MM.1S (cell line): Measurements from ENCODE around the gene DNAJA2.

Experiments
- DNase-seq: peaks from one replicate; pipeline ENCODE4 v3.0.0-alpha.2; 2015
- H2AFZ ChIP-seq: fragments of 300-600 bp; sonication (generic); 2 replicates; pipeline ENCODE4 v1.6.0; 2016; ENCODE audit warnings: antibody characterized with exemption, low read length
- H3F3A ChIP-seq: fragments of 300-600 bp; sonication (generic); 2 replicates; pipeline ENCODE4 v1.6.1; 2016; ENCODE audit warnings: mild to moderate bottlenecking, antibody characterized with exemption, low read length, moderate library complexity, mixed read lengths; ENCODE audit not compliant: insufficient read depth
- H3K27ac ChIP-seq: fragments of 300-600 bp; sonication (generic); 2 replicates; pipeline ENCODE4 v1.5.1; 2016; ENCODE audit warnings: mild to moderate bottlenecking, low read length
- H3K27me3 ChIP-seq: fragments of 300-600 bp; sonication (generic); replicated peaks from 2 replicates; pipeline ENCODE4 v1.6.0; 2016; ENCODE audit warnings: low read length; ENCODE audit not compliant: insufficient read depth
- H3K36me3 ChIP-seq: fragments of 300-600 bp; sonication (generic); replicated peaks from 2 replicates; pipeline ENCODE4 v1.6.1; 2016; ENCODE audit warnings: mild to moderate bottlenecking, low read length, mixed read lengths; ENCODE audit not compliant: insufficient read depth
- H3K4me1 ChIP-seq: fragments of 300-600 bp; sonication (generic); 2 replicates; pipeline ENCODE4 v1.6.1; 2016; ENCODE audit warnings: low read length, mixed read lengths
- H3K4me2 ChIP-seq: fragments of 300-600 bp; sonication (generic); 2 replicates; pipeline ENCODE4 v1.6.0; 2016; ENCODE audit warnings: low read depth, low read length
- H3K4me3 ChIP-seq: fragments of 300-600 bp; sonication (generic); 2 replicates; pipeline ENCODE4 v1.5.1; 2016; ENCODE audit warnings: low read length, mixed read lengths
- H3K79me2 ChIP-seq: fragments of 300-600 bp; sonication (generic); 2 replicates; pipeline ENCODE4 v1.6.1; 2016; ENCODE audit warnings: mixed run types, low read length, mixed read lengths
- H3K9ac ChIP-seq: fragments of 300-600 bp; sonication (generic); 2 replicates; pipeline ENCODE4 v1.6.1; 2016; ENCODE audit warnings: low read length, mixed read lengths
- H3K9me2 ChIP-seq: fragments of 300-600 bp; sonication (generic); replicated peaks from 2 replicates; pipeline ENCODE4 v1.6.1; 2016; ENCODE audit warnings: mild to moderate bottlenecking, low read length, mixed read lengths; ENCODE audit not compliant: insufficient read depth
- H3K9me3 ChIP-seq: fragments of 300-600 bp; sonication (generic); replicated peaks from 2 replicates; pipeline ENCODE4 v1.6.1; 2016; ENCODE audit warnings: mild to moderate bottlenecking, low read length, mixed read lengths; ENCODE audit not compliant: insufficient read depth
- H4K20me1 ChIP-seq: fragments of 300-600 bp; sonication (generic); 2 replicates; pipeline ENCODE4 v1.6.1; 2016; ENCODE audit warnings: mild to moderate bottlenecking, low read length, moderate library complexity, mixed read lengths; ENCODE audit not compliant: insufficient read depth
- CTCF ChIP-seq: fragments of 300-600 bp; sonication (generic); IDR thresholded peaks from 2 replicates; pipeline ENCODE4 v1.5.1; 2016; ENCODE audit warnings: antibody characterized with exemption, low read length, mixed read lengths
- EZH2 ChIP-seq: fragments of 300-600 bp; sonication (generic); optimal IDR thresholded peaks from 2 replicates; pipeline ENCODE3; 2017; ENCODE audit warnings: low read depth, mild to moderate bottlenecking, antibody characterized with exemption, low read length, mixed read lengths
- EZH2phosphoT487 ChIP-seq: fragments of 300-600 bp; sonication (generic); IDR thresholded peaks from 2 replicates; pipeline ENCODE4 v1.6.1; 2018; ENCODE audit warnings: antibody characterized with exemption, low read length

The DNAJA2 gene

GRCh38 chr16:46973996-46974324 lies 486 bp upstream of the DNAJA2 start:
- H3K79me2 ChIP-seq: peaks cover 54% of the 10 kb centered on the region
- peaks cover 12% of the 10 kb centered on the region for H4K20me1 ChIP-seq

GRCh38 chr16:46972429-46973206 lies 856 bp downstream of the DNAJA2 start:
- peaks cover 21% of the 10 kb centered on the region for H3K4me1 ChIP-seq
- TF ChIP-seq EZH2phosphoT487 (no peak), CTCF (no peak)
- H4K20me1 ChIP-seq: peaks cover 15% of the 10 kb centered on the region
- H3K9me2 ChIP-seq: no peaks in the 10 kb centered on the region
- H3K79me2 ChIP-seq: peaks cover 68% of the 10 kb centered on the region
- H3K4me3 ChIP-seq: peak overlapping the region; percentile 97
- H2AFZ ChIP-seq: peak overlapping the region; percentile 52
- no peaks in the 10 kb centered on the region for H3K27me3 ChIP-seq
- H3F3A ChIP-seq: peaks cover 10% of the 10 kb centered on the region
- H3K9me3 ChIP-seq: no peaks in the 10 kb centered on the region
- peak overlapping the region; percentile 95 for H3K4me2 ChIP-seq
- H3K27ac ChIP-seq: peak overlapping the region; percentile 84; the same call in 1 of the 2 replicates
- H3K36me3 ChIP-seq: no peaks in the 10 kb centered on the region; the same call in 1 of the 2 replicates
- DNase-seq: peak; percentile 39
- peak overlapping the region; percentile 89 for H3K9ac ChIP-seq

More at GRCh38 chr16:46973996-46974324, 486 bp upstream of the DNAJA2 start:
- no peaks in the 10 kb centered on the region; the same call in 1 of the 2 replicates for H3K36me3 ChIP-seq
- peak overlapping the region; percentile 97 for H3K4me3 ChIP-seq
- DNase-seq: no peak
- no peaks in the 10 kb centered on the region for H3K27me3 ChIP-seq
- peak overlapping the region; percentile 84 for H3K27ac ChIP-seq
- no peaks in the 10 kb centered on the region for H3K9me2 ChIP-seq
- no peak for TF ChIP-seq CTCF
- no peak for TF ChIP-seq EZH2
- TF ChIP-seq EZH2phosphoT487: no peak
- no peaks in the 10 kb centered on the region for H3K9me3 ChIP-seq
- peak overlapping the region; percentile 89 for H3K9ac ChIP-seq
- H2AFZ ChIP-seq: peak overlapping the region; percentile 81
- H3K4me2 ChIP-seq: peak overlapping the region; percentile 67
- H3K4me1 ChIP-seq: peaks cover 21% of the 10 kb centered on the region
- H3F3A ChIP-seq: peaks cover 10% of the 10 kb centered on the region

GRCh38 chr16:46971271-46971670 lies 2.2 kb downstream of the DNAJA2 start:
- TF ChIP-seq EZH2phosphoT487 (no peak), EZH2 (no peak), CTCF (no peak)
- Histone ChIP-seq H3K27ac (no peak overlapping the region), H3K4me2 (no peak overlapping the region), H3K9me3 (no peaks in the 10 kb centered on the region), H3K4me1 (peaks cover 16% of the 10 kb centered on the region), H4K20me1 (peaks cover 15% of the 10 kb centered on the region), H3K79me2 (peaks cover 75% of the 10 kb centered on the region), H3F3A (peaks cover 10% of the 10 kb centered on the region), H3K9me2 (no peaks in the 10 kb centered on the region), H3K27me3 (no peaks in the 10 kb centered on the region), H3K36me3 (peaks cover 9% of the 10 kb centered on the region; the same call in 1 of the 2 replicates), H3K9ac (no peak overlapping the region), H2AFZ (no peak overlapping the region), H3K4me3 (no peak overlapping the region)
- DNase-seq: no peak
